GM19324 (cell line): ENCODE results near the gene SPATA24.
"Not testable (repeated sequence)": the region's sequence is repeated elsewhere in the genome, so short reads cannot be mapped to it uniquely, and the experiment has no call there.

ENCODE experiments used
- ATAC-seq: cut with Tn5 transposase; IDR thresholded peaks from one replicate; pipeline ENCODE4 v1.9.1; 2021; ENCODE audit warnings: mild to moderate bottlenecking, moderate library complexity; ENCODE audit not compliant: unreplicated experiment, low FRiP score

Gene SPATA24

GRCh38 chr5:139396691-139397090 is 7.2 kb downstream of the SPATA24 start:
- no peak for ATAC-seq

- no peak for ATAC-seq
Measured at GRCh38 chr5:139395844-139396640, 7.8 kb downstream of the SPATA24 start.

- ATAC-seq: no peak
Measured at GRCh38 chr5:139394654-139395566, 9.0 kb downstream of the SPATA24 start, which contains the start of gene PROB1. PROB1 (minus strand) TSS chr5:139395104; CDS start chr5:139395081, 23 bp downstream.

GRCh38 chr5:139394123-139394653 is 9.7 kb downstream of the SPATA24 start:
- ATAC-seq: no peak

- no peak for ATAC-seq
Measured at GRCh38 chr5:139393497-139394122, 10.3 kb downstream of the SPATA24 start.

- peak; percentile 42 for ATAC-seq
Measured at GRCh38 chr5:139392678-139393496, 11.0 kb downstream of the SPATA24 start.

- ATAC-seq: no peak
Measured at GRCh38 chr5:139392324-139392677, 11.6 kb downstream of the SPATA24 start.

GRCh38 chr5:139391570-139392323 is 12.1 kb downstream of the SPATA24 start:
- no peak for ATAC-seq

GRCh38 chr5:139390639-139391569 is 13.0 kb downstream of the SPATA24 start:
- ATAC-seq: no peak

GRCh38 chr5:139389701-139390638 is 13.9 kb downstream of the SPATA24 start, which contains the start of gene MZB1:
MZB1 (minus strand) TSS chr5:139389913; CDS start chr5:139389856, 57 bp downstream.
- peak; percentile 45 for ATAC-seq

- no peak for ATAC-seq
Measured at GRCh38 chr5:139388198-139388821, 15.6 kb downstream of the SPATA24 start.

- ATAC-seq: no peak
Measured at GRCh38 chr5:139387611-139388197, 16.2 kb downstream of the SPATA24 start.

- ATAC-seq: not testable (repeated sequence)
Measured at GRCh38 chr5:139386956-139387355, 16.9 kb downstream of the SPATA24 start.

GRCh38 chr5:139386050-139386438 is 17.8 kb downstream of the SPATA24 start:
- ATAC-seq: no peak

- ATAC-seq: no peak
Measured at GRCh38 chr5:139385061-139386049, 18.5 kb downstream of the SPATA24 start.
